Esophagus muscularis mucosa (tissue), 4 donors: ENCODE results near the gene SPOCK3. TPM values are rescaled to one million over a fixed set of nuclear protein-coding genes. Genes with fewer than 3 reads are reported as not detected.

Experiments
- DNase-seq: peaks from one replicate; pipeline ENCODE4 v3.0.0-alpha.2; 2017; ENCODE audit errors: extremely low spot score
- H3K27ac ChIP-seq, 4 donors: fragments of 200-600 bp; sonication (generic); replicated peaks in 1 of 4; 1 replicate in 3 of 4; 2 replicates in 1 of 4; pipeline ENCODE4 v1.5.1; 2016 to 2019; ENCODE audit warnings: mild to moderate bottlenecking in 1 of 4
- H3K27me3 ChIP-seq, 4 donors: fragments of 200-600 bp; sonication (generic); one replicate each; pipeline versions ENCODE4 v1.5.1 to v1.6.0; 2016 to 2019
- H3K36me3 ChIP-seq, 4 donors: fragments of 200-600 bp; sonication (generic); one replicate each; pipeline ENCODE4 v1.5.1; 2016 to 2019
- H3K4me1 ChIP-seq, 4 donors: fragments of 200-600 bp; sonication (generic); one replicate each; pipeline ENCODE4 v1.5.1; 2016 to 2019
- H3K4me3 ChIP-seq, 4 donors: fragments of 200-600 bp; sonication (generic); 1 replicate in 2 of 4; 2 replicates in 2 of 4; pipeline ENCODE4 v1.5.1; 2016 to 2019; ENCODE audit warnings: mild to moderate bottlenecking in 4 of 4, moderate library complexity in 1 of 4
- H3K9me3 ChIP-seq, 4 donors: fragments of 200-600 bp; sonication (generic); 1 replicate in 3 of 4; 2 replicates in 1 of 4; pipeline ENCODE4 v1.5.1; 2016 to 2019
- EP300 ChIP-seq: sonication (generic); formaldehyde crosslinking; IDR thresholded peaks from one replicate; pipeline ENCODE4 v1.6.1; 2017; ENCODE audit warnings: antibody characterized with exemption
- POLR2A ChIP-seq: fragments of 450-650 bp; IDR thresholded peaks from one replicate; pipeline ENCODE4 v1.6.1; 2017; ENCODE audit warnings: antibody characterized with exemption, moderate library complexity, mild to moderate bottlenecking, low read depth
- POLR2AphosphoS5 ChIP-seq, 2 donors: sonication (generic); formaldehyde crosslinking; IDR thresholded peaks; one replicate each; pipeline ENCODE4 v1.6.1; 2017; ENCODE audit warnings: antibody characterized with exemption in 2 of 2
- WGBS: methylation state at CpG from one replicate; pipeline ENCODE4 v1.1.5; 2018; 5-methylcytosine and 5-hydroxymethylcytosine counted together
- intact Hi-C: fragments of 100-400 bp; cut with DNase I; formaldehyde crosslinking; loops from one replicate; pipeline ENCODE4 v1.15.1; 2023
- total RNA-seq, 4 donors: library from RNA; depleted of rRNA; stranded (reverse); fragments of >200 nt; gene quantifications; one replicate each; pipeline versions ENCODE4 v1.1.0 to v1.2.1, GENCODE V29; 2016
- TF ChIP-seq, protein P1 (sequence below), 3 experiments: fragments of 200-600 bp in 2 of 3; fragments of 450-650 bp in 1 of 3; sonication (generic) in 2 of 3; IDR thresholded peaks; one replicate each; pipeline ENCODE4 v1.5.1; 2017 to 2019; ENCODE audit warnings: antibody characterized with exemption in 3 of 3, mild to moderate bottlenecking in 2 of 3, moderate library complexity in 1 of 3

Gene SPOCK3
- total RNA-seq, 4 donors from 2014 or later: 0.52 to 5.0 (median 2.3) TPM

DNA sequence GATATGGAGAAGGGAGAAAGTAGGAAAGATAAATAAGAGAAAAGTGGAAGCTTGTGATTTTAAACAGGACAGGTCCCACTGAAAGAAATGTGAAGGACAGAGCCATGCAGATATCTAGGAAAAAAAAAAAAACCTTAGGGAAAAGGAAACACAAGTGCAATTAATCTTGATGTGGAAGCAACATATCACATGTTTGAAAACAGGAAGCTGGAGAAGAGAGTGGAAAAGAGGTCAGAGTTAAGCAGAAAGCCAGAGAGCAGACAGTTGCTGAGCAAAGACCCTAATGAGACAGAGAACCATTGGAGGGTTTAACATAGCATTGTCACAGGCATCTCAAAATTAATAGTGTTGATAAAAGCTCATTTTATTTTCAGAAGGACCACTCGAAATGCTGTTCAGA is 89.7 kb downstream of the SPOCK3 start:
- TF ChIP-seq, protein P1, sequence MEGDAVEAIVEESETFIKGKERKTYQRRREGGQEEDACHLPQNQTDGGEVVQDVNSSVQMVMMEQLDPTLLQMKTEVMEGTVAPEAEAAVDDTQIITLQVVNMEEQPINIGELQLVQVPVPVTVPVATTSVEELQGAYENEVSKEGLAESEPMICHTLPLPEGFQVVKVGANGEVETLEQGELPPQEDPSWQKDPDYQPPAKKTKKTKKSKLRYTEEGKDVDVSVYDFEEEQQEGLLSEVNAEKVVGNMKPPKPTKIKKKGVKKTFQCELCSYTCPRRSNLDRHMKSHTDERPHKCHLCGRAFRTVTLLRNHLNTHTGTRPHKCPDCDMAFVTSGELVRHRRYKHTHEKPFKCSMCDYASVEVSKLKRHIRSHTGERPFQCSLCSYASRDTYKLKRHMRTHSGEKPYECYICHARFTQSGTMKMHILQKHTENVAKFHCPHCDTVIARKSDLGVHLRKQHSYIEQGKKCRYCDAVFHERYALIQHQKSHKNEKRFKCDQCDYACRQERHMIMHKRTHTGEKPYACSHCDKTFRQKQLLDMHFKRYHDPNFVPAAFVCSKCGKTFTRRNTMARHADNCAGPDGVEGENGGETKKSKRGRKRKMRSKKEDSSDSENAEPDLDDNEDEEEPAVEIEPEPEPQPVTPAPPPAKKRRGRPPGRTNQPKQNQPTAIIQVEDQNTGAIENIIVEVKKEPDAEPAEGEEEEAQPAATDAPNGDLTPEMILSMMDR (IDR thresholded peaks at IDR 0.05): no peak
- TF ChIP-seq POLR2AphosphoS5 (IDR thresholded peaks at IDR 0.05) (no peak), EP300 (no peak), POLR2A (no peak)
- no peaks in the 10 kb centered on the region for H3K9me3 ChIP-seq
- H3K27me3 ChIP-seq: no peaks in the 10 kb centered on the region
- WGBS: 43% methylated on average over 1 of the region's 1 CpG
- DNase-seq: no peak
- intact Hi-C loops: no loop called here
- no peak overlapping the region for H3K27ac ChIP-seq
- H3K36me3 ChIP-seq: no peaks in the 10 kb centered on the region
- no peak overlapping the region for H3K4me3 ChIP-seq
- H3K4me1 ChIP-seq: no peaks in the 10 kb centered on the region

GRCh38 chr4:167143018-167143417 is 91.3 kb downstream of the SPOCK3 start:
- no peak for DNase-seq
- H3K4me1 ChIP-seq: no peaks in the 10 kb centered on the region
- intact Hi-C loops: no loop called here
- no peak overlapping the region for H3K4me3 ChIP-seq
- 89% methylated on average over 2 of the region's 2 CpGs for WGBS
- no peak overlapping the region for H3K27ac ChIP-seq
- no peak for TF ChIP-seq POLR2AphosphoS5 (IDR thresholded peaks at IDR 0.05)
- no peak for TF ChIP-seq POLR2A
- TF ChIP-seq EP300: no peak
- TF ChIP-seq, protein P1 (IDR thresholded peaks at IDR 0.05): no peak
- H3K27me3 ChIP-seq: no peaks in the 10 kb centered on the region
- H3K36me3 ChIP-seq: no peaks in the 10 kb centered on the region
- H3K9me3 ChIP-seq: no peaks in the 10 kb centered on the region

DNA sequence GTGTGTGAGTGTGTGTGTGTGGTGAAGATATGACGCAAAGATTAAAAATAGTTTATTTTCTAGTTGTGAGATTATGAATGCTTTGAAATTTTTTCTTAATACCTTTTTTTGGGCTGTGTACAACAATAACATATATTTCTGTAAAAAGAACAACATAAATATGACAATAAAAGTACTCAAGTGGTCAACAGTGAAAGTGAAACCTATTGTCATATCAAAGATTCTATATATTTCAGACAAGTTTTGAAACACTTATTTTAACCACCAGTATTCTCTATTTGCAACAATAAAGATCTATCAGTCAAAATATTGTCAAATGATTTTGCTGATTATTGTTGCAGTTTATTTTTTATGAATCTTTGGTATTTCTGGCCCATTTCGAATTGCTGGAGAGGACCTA is 98.0 kb downstream of the SPOCK3 start:
- TF ChIP-seq EP300 (no peak), POLR2A (no peak), POLR2AphosphoS5 (IDR thresholded peaks at IDR 0.05) (no peak)
- TF ChIP-seq, protein P1 (IDR thresholded peaks at IDR 0.05): no peak
- H3K4me3 ChIP-seq: no peak overlapping the region
- WGBS: 91% methylated on average over 2 of the region's 2 CpGs

DNA sequence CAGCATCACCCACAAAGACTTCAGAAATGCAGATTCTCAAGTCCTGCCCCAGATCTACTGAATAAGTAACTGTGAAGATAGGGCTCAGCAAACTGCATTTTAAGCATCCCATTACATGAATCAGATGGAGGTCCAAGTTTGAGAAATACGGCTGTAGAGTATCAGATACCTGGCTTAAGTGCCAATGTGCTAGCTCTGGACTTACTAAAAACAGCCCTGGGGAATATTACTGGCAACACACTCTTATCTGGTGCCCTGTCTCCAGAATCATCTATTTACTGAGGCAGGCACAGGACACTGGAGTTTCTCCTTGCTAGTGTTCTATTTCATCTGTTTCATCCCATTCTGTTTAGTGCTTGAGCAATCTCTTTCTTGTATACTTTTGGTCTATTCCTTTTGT is 105.1 kb downstream of the SPOCK3 start:
- Histone ChIP-seq H3K4me1 (no peaks in the 10 kb centered on the region), H3K27ac (no peak overlapping the region), H3K36me3 (no peaks in the 10 kb centered on the region), H3K27me3 (no peaks in the 10 kb centered on the region), H3K4me3 (no peak overlapping the region), H3K9me3 (no peaks in the 10 kb centered on the region)
- no peak for DNase-seq
- WGBS: 88% methylated on average over 1 of the region's 1 CpG
- no peak for TF ChIP-seq EP300
- TF ChIP-seq, protein P1 (IDR thresholded peaks at IDR 0.05): no peak
- no peak for TF ChIP-seq POLR2A
- TF ChIP-seq POLR2AphosphoS5 (IDR thresholded peaks at IDR 0.05): no peak
- intact Hi-C loops: no loop called here

More for the DNA sequence above, 98.0 kb downstream of the SPOCK3 start:
- no peaks in the 10 kb centered on the region for H3K9me3 ChIP-seq
- H3K36me3 ChIP-seq: no peaks in the 10 kb centered on the region
- H3K27ac ChIP-seq: no peak overlapping the region
- DNase-seq: no peak
- no peaks in the 10 kb centered on the region for H3K4me1 ChIP-seq
- intact Hi-C loops: no loop called here
- no peaks in the 10 kb centered on the region for H3K27me3 ChIP-seq

DNA sequence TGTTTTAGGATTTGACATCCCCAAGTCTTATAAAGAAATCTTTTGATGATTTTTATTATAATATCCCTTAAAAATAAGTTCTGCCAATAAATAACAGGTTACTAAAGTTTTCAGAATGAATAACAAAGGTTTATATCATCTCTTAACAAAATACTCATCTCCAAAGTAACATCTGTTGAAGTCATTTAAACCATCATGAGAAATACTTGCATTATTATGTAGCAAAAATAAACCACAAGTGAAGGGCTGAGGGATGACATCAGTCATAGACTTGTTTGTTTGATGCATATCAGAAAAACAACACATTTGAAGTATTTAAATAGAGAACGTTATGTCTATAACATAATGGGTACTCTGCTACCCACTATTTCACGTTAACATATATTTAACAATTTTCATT is 114.9 kb downstream of the SPOCK3 start:
- TF ChIP-seq POLR2A (no peak), EP300 (no peak), POLR2AphosphoS5 (IDR thresholded peaks at IDR 0.05) (no peak)
- TF ChIP-seq, protein P1 (IDR thresholded peaks at IDR 0.05): no peak
- H3K27me3 ChIP-seq: no peaks in the 10 kb centered on the region
- 67% methylated on average over 2 of the region's 2 CpGs for WGBS
- intact Hi-C loops: no loop called here
- no peak for DNase-seq
- H3K4me1 ChIP-seq: no peaks in the 10 kb centered on the region
- H3K9me3 ChIP-seq: no peaks in the 10 kb centered on the region
- H3K27ac ChIP-seq: no peak overlapping the region
- no peak overlapping the region for H3K4me3 ChIP-seq
- H3K36me3 ChIP-seq: no peaks in the 10 kb centered on the region
